ENCODE measurements around the gene CCR7. TPM values are rescaled to one million over a fixed set of nuclear protein-coding genes. Genes with fewer than 3 reads are reported as not detected.

Gene CCR7
- total and polyA plus RNA-seq, 2 of the 8 experiments (the other 6 are each of a cell fraction or from before 2014, with no cell fraction given) = 0.12 to 0.17 TPM

GRCh38 chr17:40567377-40567776 is 2.1 kb upstream of the CCR7 start (continued):
- no peak for TF ChIP-seq CHD7 (IDR thresholded peaks at IDR 0.05; ENCODE audit: insufficient replicate concordance, low read length)
- TF ChIP-seq RXRA (IDR thresholded peaks at IDR 0.05; ENCODE audit: insufficient read depth, low read depth, low read length) = no peak
- no peak for TF ChIP-seq GTF2F1 (IDR thresholded peaks at IDR 0.05; ENCODE audit: borderline replicate concordance, low read depth, low read length)
- no peak for TF ChIP-seq JUN (IDR thresholded peaks at IDR 0.05; ENCODE audit: low read depth, low read length)
